T follicular helper cell (primary cell): Measurements from ENCODE around the gene EIF2D.
"Not testable (repeated sequence)": the region's sequence is repeated elsewhere in the genome, so short reads cannot be mapped to it uniquely, and the experiment has no call there.

Experiments
- DNase-seq: peaks from one replicate; pipeline ENCODE4 v3.0.0-alpha.2; 2020; ENCODE audit warnings: low read depth

The EIF2D gene

GRCh38 chr1:206635080-206635977 is 23.1 kb upstream of the EIF2D start, which contains the start of gene DYRK3:
Gene DYRK3 (plus strand): TSS chr1:206635536. CDS start chr1:206635704, 168 bp downstream.
- DNase-seq: peak; percentile 85

GRCh38 chr1:206634365-206635079 is 22.3 kb upstream of the EIF2D start:
- DNase-seq: peak; percentile 56

GRCh38 chr1:206633708-206634121 is 21.4 kb upstream of the EIF2D start:
- DNase-seq: no peak

- no peak for DNase-seq
Measured at GRCh38 chr1:206631085-206631509, 18.8 kb upstream of the EIF2D start.

GRCh38 chr1:206628916-206629315 is 16.7 kb upstream of the EIF2D start:
- no peak for DNase-seq

GRCh38 chr1:206626396-206626795 is 14.1 kb upstream of the EIF2D start:
- DNase-seq: not testable (repeated sequence)

- DNase-seq: no peak
Measured at GRCh38 chr1:206609229-206609991, 2.9 kb downstream of the EIF2D start.

GRCh38 chr1:206608108-206608698 is 4.1 kb downstream of the EIF2D start:
- DNase-seq: peak; percentile 49

- no peak for DNase-seq
Measured at GRCh38 chr1:206606867-206607266, 5.4 kb downstream of the EIF2D start.

GRCh38 chr1:206604861-206605260 is 7.4 kb downstream of the EIF2D start:
- DNase-seq: no peak

GRCh38 chr1:206600527-206600926 is 11.7 kb downstream of the EIF2D start:
- DNase-seq: no peak

- no peak for DNase-seq
Measured at GRCh38 chr1:206596319-206596666, 16.0 kb downstream of the EIF2D start.

- no peak for DNase-seq
Measured at GRCh38 chr1:206595581-206596318, 16.5 kb downstream of the EIF2D start.

GRCh38 chr1:206593351-206593925 is 18.8 kb downstream of the EIF2D start:
- DNase-seq: no peak

- DNase-seq: no peak
Measured at GRCh38 chr1:206591696-206592095, 20.6 kb downstream of the EIF2D start.

GRCh38 chr1:206591226-206591625 is 21.0 kb downstream of the EIF2D start:
- DNase-seq: no peak

- DNase-seq: no peak
Measured at GRCh38 chr1:206590025-206590758, 22.1 kb downstream of the EIF2D start.

GRCh38 chr1:206589206-206589605 is 23.1 kb downstream of the EIF2D start:
- no peak for DNase-seq

GRCh38 chr1:206588492-206588891 is 23.8 kb downstream of the EIF2D start:
- no peak for DNase-seq

- no peak for DNase-seq
Measured at GRCh38 chr1:206587904-206588303, 24.4 kb downstream of the EIF2D start.
